Retinal pigment epithelial cell (primary cell): ENCODE results near the gene KRT84.

Experiments used
- DNase-seq: peaks from one replicate; pipeline ENCODE4 v3.0.0-alpha.2; 2010; ENCODE audit warnings: low read depth
- H3K4me3 ChIP-seq: 2 replicates; pipeline ENCODE4 v1.5.1; 2011; ENCODE audit warnings: mild to moderate bottlenecking, low read length, control low read depth, moderate library complexity
- TF ChIP-seq, protein P1 (sequence below): conservative IDR thresholded peaks from 2 replicates; pipeline ENCODE4 v1.5.1; 2011; ENCODE audit warnings: low read depth, low read length, control low read depth, inconsistent platforms

The KRT84 gene

GRCh38 chr12:52341066-52341580 is 44.3 kb downstream of the KRT84 start:
- H3K4me3 ChIP-seq, result no peak overlapping the region
- no peak for DNase-seq
- TF ChIP-seq, protein P1, sequence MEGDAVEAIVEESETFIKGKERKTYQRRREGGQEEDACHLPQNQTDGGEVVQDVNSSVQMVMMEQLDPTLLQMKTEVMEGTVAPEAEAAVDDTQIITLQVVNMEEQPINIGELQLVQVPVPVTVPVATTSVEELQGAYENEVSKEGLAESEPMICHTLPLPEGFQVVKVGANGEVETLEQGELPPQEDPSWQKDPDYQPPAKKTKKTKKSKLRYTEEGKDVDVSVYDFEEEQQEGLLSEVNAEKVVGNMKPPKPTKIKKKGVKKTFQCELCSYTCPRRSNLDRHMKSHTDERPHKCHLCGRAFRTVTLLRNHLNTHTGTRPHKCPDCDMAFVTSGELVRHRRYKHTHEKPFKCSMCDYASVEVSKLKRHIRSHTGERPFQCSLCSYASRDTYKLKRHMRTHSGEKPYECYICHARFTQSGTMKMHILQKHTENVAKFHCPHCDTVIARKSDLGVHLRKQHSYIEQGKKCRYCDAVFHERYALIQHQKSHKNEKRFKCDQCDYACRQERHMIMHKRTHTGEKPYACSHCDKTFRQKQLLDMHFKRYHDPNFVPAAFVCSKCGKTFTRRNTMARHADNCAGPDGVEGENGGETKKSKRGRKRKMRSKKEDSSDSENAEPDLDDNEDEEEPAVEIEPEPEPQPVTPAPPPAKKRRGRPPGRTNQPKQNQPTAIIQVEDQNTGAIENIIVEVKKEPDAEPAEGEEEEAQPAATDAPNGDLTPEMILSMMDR, result no peak

DNA sequence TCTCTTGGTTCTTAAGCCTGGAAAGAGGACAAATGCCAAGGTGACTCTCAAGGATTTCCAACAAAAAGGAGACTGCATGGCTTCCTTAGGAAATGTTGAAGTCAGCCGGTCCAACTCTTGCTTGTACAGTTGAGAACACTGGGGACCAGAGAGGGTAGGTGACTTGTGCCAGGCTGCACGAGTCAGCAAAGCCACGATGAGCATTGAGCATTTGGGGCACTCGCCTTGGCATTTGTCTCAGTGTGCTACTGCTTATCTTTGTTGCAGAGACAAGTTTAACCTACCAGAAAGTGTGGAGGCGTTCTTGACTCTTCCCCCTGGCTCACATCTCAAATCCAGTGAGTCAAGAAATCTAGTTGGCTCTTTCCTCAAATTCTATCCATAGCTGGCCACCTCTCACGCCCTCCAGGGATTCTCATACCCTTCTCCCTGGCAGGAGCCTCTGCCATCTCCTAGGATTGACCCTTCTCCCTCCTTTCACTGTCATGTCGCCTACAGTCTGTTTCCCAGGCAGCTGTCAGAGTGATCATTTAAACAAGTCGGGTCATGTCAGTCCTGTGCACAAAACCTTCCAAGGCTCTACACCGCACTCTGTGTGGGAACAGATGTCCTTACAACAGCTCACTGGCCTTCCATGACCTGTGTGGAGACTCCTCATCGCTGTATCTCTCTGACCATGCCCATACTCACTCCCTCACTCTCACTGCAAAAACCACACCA is 47.1 kb downstream of the KRT84 start:
- no peak for DNase-seq
- TF ChIP-seq, protein P1, result no peak
- no peak overlapping the region for H3K4me3 ChIP-seq

DNA sequence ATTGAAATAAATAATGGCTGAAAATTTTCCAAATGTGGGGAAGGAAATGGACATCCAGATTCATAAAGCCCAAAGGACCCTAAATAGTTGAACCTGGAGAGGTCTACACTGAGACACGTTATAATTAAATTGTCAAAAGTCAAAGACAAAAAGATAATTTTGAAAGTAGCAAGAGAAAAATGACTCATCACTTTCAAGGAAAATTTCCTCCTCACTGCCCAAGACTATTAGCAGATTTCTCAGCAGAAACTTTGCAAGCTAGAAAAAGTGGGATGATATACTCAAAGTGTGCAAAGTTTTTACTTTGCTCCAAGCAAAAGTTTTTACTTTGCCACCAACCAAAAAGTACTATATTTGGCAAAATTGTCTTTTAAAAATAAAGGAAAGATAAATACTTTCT is 48.4 kb downstream of the KRT84 start:
- H3K4me3 ChIP-seq, result no peak overlapping the region
- no peak for DNase-seq
- TF ChIP-seq, protein P1, result no peak

DNA sequence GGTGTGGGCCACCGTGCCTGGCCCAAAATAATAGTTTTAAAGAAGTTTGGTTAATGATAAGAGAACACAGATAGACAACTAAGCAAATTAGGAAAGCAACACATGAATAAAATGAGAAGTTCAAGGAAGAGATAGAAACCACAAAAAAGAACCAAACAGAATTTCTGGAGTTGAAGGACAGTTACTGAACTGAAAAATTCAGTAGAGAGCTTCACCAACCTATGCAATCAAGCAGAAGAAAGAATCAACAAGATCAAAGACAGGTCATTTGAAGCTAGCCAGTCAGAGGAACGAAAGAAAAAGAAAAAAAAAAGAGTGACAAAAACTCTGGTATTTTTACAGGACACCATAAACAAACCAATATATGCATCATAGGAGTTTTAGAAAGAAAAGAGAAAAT is 48.8 kb downstream of the KRT84 start:
- DNase-seq, result no peak
- TF ChIP-seq, protein P1, result no peak
- H3K4me3 ChIP-seq, result no peak overlapping the region

GRCh38 chr12:52335598-52336262 is 49.7 kb downstream of the KRT84 start:
- no peak overlapping the region for H3K4me3 ChIP-seq
- TF ChIP-seq, protein P1, result no peak
- DNase-seq, result no peak

DNA sequence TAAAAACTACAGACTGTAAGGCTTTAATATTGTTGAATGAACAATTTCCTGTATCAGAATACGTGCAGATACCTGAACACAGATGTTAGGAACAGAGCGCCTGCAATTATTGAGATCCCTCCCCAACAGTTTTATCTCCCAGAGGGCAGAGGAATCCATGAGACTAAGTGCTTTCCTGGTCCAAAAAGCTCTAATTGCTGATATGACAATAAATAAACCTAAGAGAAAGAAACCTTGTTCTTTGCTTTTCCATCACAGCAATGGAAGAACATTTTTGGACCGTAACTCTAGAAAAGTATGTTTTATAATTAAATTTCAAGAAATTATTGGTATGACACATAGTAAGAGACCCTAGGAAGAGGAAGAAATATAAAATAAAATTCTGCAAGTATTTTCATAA is 51.3 kb downstream of the KRT84 start:
- TF ChIP-seq, protein P1, result no peak
- no peak overlapping the region for H3K4me3 ChIP-seq
- no peak for DNase-seq

DNA sequence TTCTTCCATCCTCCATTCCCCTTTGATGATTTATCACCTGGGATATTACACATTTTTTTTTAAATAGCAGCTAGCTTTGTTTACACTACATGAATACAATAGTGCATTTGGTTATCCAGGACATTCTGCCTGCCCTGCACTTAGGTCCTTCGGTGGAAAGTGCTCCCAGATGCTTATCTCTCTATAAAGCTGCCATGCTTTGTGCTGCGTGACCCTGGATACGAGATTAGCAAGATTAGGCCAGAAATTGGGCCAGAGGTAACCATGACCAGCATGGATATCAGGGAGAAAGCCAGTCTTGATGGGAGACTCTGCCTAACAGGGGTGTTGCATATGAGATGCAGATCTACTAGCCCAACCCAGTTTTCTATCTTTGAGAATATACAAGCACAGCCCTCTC is 52.1 kb downstream of the KRT84 start:
- DNase-seq, result no peak
- H3K4me3 ChIP-seq, result no peak overlapping the region
- TF ChIP-seq, protein P1, result no peak
